ENCODE results near the gene NUDT21. TPM values are rescaled to one million over a fixed set of nuclear protein-coding genes. Genes with fewer than 3 reads are reported as not detected.
"Not testable (repeated sequence)": the region's sequence is repeated elsewhere in the genome, so short reads cannot be mapped to it uniquely, and the experiment has no call there.

The NUDT21 gene
- total RNA-seq, 1 donor from 2014 or later: 148 TPM

DNA sequence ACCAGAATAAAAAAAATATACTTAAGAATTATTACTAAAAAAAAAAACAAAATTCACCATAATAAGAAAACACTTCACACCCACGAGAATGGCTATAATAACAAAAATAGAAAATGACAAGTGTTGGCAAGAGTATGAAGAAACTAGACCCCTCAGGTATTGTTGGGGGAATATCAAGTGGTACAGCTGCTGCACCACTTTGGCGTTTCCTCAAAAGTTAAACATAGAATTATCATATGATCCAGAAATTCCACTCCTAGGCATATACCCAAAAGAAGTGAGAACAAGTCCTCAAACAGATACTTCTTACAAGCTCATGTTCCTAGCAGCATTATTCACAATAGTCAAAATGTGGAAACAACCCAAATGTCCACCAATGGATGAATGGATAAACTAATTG is 52.1 kb downstream of the NUDT21 start:
- no peaks in the 10 kb centered on the region for H3K27me3 Mint-ChIP-seq
- H3K27ac Mint-ChIP-seq: no peak overlapping the region
- peaks cover 4% of the 10 kb centered on the region for H3K4me1 Mint-ChIP-seq (ENCODE audit: unreplicated experiment)
- TF ChIP-seq, protein P1, sequence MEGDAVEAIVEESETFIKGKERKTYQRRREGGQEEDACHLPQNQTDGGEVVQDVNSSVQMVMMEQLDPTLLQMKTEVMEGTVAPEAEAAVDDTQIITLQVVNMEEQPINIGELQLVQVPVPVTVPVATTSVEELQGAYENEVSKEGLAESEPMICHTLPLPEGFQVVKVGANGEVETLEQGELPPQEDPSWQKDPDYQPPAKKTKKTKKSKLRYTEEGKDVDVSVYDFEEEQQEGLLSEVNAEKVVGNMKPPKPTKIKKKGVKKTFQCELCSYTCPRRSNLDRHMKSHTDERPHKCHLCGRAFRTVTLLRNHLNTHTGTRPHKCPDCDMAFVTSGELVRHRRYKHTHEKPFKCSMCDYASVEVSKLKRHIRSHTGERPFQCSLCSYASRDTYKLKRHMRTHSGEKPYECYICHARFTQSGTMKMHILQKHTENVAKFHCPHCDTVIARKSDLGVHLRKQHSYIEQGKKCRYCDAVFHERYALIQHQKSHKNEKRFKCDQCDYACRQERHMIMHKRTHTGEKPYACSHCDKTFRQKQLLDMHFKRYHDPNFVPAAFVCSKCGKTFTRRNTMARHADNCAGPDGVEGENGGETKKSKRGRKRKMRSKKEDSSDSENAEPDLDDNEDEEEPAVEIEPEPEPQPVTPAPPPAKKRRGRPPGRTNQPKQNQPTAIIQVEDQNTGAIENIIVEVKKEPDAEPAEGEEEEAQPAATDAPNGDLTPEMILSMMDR (conservative IDR thresholded peaks at IDR 0.05): no peak
- H3K9me3 Mint-ChIP-seq: no peaks in the 10 kb centered on the region
- H3K4me3 Mint-ChIP-seq: no peak overlapping the region
- no peak for DNase-seq (ENCODE audit: extremely low spot score, unreplicated experiment)
- peaks cover 32% of the 10 kb centered on the region for H3K36me3 Mint-ChIP-seq

DNA sequence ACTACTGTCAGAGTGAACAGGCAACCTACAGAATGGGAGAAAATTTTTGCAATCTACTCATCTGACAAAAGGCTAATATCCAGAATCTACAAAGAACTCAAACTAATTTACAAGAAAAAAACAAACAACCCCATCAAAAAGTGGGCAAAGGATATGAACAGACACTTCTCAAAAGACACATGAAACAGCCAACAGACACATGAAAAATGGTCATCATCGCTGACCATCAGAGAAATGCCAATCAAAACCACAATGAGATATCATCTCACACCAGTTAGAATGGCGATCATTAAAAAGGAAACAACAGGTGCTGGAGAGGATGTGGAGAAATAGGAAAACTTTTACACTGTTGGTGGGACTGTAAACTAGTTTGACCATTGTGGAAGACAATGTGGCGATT is 54.4 kb downstream of the NUDT21 start:
- peaks cover 41% of the 10 kb centered on the region for H3K36me3 Mint-ChIP-seq
- H3K9me3 Mint-ChIP-seq; DNase-seq (ENCODE audit: extremely low spot score, unreplicated experiment); H3K4me3 Mint-ChIP-seq; H3K27me3 Mint-ChIP-seq; H3K27ac Mint-ChIP-seq; H3K4me1 Mint-ChIP-seq (ENCODE audit: unreplicated experiment): not testable (repeated sequence)

DNA sequence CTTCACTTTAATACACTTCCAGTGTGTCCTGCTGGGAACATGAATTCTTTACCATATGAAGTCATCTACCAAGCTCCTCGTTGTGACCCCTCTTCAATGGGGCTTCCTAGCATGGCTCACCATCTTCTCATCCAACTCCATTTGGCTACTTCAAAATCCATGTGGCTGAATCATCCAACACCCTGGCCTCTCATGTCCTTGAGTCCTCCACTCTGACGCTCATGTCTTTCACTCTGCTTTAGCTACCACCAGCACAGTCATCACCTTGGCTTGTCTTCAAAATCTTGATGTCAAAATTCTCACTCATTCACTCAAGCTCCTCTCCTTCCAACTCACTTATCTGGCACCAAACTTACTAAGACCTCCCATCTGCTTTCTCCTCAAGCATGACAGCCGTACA is 61.6 kb downstream of the NUDT21 start:
- DNase-seq (ENCODE audit: extremely low spot score, unreplicated experiment): no peak
- no peaks in the 10 kb centered on the region for H3K9me3 Mint-ChIP-seq
- TF ChIP-seq, protein P1 (conservative IDR thresholded peaks at IDR 0.05): no peak
- peaks cover 49% of the 10 kb centered on the region for H3K36me3 Mint-ChIP-seq
- no peaks in the 10 kb centered on the region for H3K4me1 Mint-ChIP-seq (ENCODE audit: unreplicated experiment)
- H3K27ac Mint-ChIP-seq: no peak overlapping the region
- no peaks in the 10 kb centered on the region for H3K27me3 Mint-ChIP-seq
- no peak overlapping the region for H3K4me3 Mint-ChIP-seq

DNA sequence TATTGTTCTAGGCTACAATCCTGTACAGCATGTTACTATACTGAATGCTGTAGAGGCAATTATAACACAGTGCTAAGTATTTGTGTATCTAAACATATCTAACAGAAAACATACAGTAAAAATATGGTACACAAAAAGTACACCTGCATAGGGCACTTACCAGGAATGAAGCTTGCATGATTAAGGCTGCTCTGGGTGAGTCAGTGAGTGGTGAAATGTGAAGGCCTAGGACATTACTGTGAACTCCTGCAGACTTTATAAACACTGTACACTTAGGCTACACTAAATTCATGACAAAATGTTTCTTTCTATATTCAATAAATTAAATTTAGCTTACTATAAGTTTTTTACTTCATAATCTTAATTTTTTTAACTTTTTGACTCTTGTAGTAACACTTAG is 62.9 kb downstream of the NUDT21 start:
- Mint-ChIP-seq H3K4me3 (no peak overlapping the region), H3K4me1 (ENCODE audit: unreplicated experiment) (peaks cover 5% of the 10 kb centered on the region), H3K27ac (no peak overlapping the region), H3K36me3 (peaks cover 55% of the 10 kb centered on the region), H3K9me3 (no peaks in the 10 kb centered on the region), H3K27me3 (no peaks in the 10 kb centered on the region)
- TF ChIP-seq, protein P1 (conservative IDR thresholded peaks at IDR 0.05): no peak
- DNase-seq (ENCODE audit: extremely low spot score, unreplicated experiment): no peak

DNA sequence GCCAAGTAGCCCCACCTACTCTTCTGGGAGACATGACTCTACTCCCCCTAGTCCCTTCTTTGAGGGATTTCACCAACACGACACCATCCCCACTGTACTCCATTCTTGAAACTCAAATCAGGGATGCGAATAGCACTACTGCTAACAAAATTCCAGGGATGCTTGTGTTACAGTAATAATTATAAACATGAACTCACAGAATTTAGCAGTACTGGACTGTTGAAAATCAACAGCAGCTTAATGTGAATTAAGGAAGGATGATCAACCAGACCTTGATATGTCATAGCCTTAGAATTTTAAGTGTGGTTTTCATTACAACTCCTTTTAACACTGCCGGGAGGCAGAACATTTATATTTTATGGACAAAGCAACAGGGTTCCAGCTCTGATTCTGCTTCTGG is 63.7 kb downstream of the NUDT21 start:
- Mint-ChIP-seq H3K9me3 (no peaks in the 10 kb centered on the region), H3K27ac (no peak overlapping the region), H3K27me3 (no peaks in the 10 kb centered on the region), H3K36me3 (peaks cover 57% of the 10 kb centered on the region), H3K4me1 (ENCODE audit: unreplicated experiment) (peaks cover 10% of the 10 kb centered on the region), H3K4me3 (no peak overlapping the region)
- DNase-seq (ENCODE audit: extremely low spot score, unreplicated experiment): no peak
- TF ChIP-seq, protein P1 (conservative IDR thresholded peaks at IDR 0.05): no peak

DNA sequence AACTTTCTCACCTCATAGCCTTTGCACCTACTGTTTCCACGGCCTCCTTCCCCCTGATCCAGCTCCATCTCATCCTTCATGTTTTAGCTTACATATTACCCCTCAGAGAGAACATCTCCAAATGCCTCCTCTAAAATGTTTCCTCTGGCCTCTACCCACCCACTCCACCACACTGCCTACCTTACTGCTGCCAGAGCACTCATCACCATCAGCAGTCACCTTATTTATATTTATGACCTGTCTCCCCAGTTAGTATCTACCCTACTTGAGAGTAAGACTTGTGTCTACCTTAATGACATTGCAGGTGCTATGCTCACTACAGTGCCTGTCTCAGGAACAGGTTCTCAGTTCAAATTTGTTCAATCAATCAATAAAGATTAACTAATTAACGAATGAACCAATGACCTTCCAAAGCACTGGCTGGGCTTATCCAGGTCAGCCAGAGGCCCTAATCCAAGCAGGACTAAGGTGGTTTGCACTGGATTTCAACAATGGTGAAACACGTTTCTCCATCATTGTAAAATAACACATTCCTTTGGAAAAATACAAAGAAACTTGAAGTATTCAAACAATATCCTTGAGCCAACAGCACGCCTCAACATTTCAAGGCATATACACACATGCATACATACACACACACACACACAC is 66.9 kb downstream of the NUDT21 start:
- Mint-ChIP-seq H3K9me3 (peaks cover 5% of the 10 kb centered on the region), H3K4me1 (ENCODE audit: unreplicated experiment) (peaks cover 10% of the 10 kb centered on the region), H3K4me3 (no peak overlapping the region), H3K27me3 (no peaks in the 10 kb centered on the region), H3K36me3 (peaks cover 60% of the 10 kb centered on the region), H3K27ac (no peak overlapping the region)
- no peak for DNase-seq (ENCODE audit: extremely low spot score, unreplicated experiment)
- TF ChIP-seq, protein P1 (conservative IDR thresholded peaks at IDR 0.05): no peak
